Tongue (tissue), 2 donors: ENCODE data around the gene PCSK1. TPM values are rescaled to one million over a fixed set of nuclear protein-coding genes. Genes with fewer than 3 reads are reported as not detected.
"Not testable (repeated sequence)": the region's sequence is repeated elsewhere in the genome, so short reads cannot be mapped to it uniquely, and the experiment has no call there.

Experiments used
- DNase-seq: peaks from one replicate; pipeline ENCODE4 v3.0.0-alpha.2; 2015
- total RNA-seq: library from RNA; depleted of rRNA; stranded (reverse); fragments of >200 nt; gene quantifications from one replicate; pipeline ENCODE4 v1.2.3, GENCODE V29; 2014

PCSK1 gene
- total RNA-seq, 1 donor from 2014 or later = not detected

DNA sequence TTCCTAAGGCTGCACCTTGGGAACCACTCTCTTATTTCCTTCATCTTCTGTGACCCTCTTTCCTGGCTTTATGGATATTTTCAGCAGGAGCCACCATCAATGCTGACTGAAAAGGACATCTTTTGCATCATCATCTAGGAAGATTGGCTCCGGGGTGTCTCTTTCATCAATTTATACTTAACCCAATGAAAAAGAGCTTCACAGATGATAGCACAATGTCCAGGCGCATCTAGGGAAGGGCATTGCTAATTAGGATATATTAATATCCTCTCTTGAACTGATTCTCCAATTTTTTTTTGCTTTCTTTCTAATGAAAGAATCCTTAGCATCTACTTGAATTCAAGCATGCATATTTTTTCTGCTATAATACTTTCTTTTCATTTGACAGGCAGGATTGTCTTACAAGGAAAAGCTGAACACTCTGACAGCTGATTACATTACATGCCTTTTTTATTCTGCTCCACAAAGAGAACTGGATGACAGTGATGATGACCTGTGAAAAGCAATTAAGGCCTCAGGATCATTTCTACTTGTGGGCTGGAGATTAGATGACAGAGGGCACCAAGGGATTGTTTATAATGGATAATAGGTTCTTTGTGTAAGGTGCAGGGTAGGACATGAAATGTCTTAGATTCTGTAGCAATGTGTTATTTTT lies 60.2 kb downstream of the PCSK1 start:
- DNase-seq = no peak

DNA sequence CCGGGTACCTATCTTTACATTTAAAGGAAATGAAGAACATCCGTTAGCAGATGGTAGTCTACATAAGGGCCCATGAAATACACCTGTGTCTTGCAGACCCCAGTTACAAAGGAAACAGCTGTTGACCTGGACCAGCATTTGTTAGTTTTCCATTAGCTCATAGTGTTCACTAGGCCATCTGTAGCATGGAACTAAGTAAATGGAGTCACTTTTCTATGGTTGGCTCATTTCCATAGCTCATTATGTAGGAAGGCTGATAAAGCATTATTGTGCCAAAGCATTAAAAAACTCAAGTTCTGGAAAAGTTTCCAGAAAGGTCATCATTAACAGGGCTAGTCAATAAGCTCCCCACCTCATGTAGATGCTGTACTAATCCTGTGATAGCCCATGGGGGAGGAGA lies 62.1 kb downstream of the PCSK1 start:
- peak; percentile 3 for DNase-seq

DNA sequence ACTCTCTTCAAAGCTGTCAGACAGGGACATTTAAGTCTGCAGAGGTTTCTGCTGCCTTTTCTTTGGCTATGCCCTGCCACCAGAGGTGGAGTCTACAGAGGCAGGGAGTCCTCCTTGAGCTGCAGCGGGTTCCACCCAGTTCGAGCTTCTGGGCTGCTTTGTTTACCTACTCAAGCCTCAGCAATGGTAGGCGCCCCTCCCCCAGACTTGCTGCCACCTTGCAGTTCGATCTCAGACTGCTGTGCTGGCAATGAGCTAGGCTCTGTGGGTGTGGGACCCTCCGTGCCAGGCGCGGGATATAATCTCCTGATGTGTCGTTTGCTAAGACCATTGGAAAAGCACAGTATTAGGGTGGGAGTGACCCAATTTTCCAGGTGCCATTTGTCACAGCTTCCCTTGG lies 65.7 kb downstream of the PCSK1 start:
- not testable (repeated sequence) for DNase-seq

DNA sequence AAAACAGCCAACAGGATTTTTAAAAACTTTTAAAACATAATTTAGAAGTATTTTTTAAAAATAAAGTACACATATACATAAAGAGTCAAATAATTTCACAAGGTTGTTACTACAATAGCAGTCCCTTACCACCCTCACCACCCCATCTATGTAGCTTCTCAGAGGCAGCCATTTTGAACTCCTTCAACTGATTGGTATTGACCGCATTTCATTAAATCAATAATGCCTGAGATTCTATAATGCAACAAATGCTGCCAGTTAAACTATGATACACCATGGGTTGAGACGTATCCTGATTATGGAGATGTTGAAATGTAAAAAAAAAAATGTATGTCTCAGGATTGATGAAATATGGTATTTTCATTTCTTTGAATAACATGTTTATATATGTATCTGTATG lies 78.8 kb downstream of the PCSK1 start:
- no peak for DNase-seq

DNA sequence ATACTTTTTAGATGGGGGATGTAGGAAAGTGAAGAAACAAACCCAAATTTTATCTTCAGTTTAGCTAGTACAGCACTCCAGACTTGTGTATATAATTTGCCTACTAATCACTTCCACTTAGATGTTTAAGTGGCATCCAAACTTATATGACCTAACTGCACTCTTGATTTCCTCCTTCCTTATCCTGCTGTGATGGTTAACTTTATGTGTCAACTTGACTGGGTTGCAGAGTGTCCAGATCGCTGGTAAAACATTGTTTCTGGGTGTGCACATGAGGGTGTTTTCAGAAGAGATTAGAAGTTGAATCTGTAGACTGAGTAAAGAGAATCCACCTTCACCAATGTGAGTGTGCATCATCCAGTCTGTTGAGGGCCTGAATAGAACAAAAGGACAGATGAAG lies 79.8 kb downstream of the PCSK1 start:
- DNase-seq = no peak

DNA sequence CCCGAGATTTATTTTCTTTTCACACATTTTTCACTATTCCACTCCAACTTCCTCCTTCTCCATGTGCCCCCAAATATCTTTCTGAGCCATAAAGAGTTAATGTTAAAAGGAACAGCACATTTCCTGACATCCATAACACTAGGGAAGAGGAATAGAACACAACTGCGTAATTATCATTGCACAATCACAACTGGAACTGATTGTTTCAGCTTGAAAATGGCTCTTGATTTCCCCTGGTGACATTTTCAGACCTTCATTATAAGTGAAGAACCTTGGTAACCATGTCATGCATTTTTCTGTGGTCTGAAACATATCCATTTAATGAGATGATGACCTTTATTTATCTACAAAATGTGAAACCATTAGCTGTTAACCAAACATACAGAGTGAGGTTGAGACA lies 82.4 kb downstream of the PCSK1 start:
- DNase-seq = no peak

DNA sequence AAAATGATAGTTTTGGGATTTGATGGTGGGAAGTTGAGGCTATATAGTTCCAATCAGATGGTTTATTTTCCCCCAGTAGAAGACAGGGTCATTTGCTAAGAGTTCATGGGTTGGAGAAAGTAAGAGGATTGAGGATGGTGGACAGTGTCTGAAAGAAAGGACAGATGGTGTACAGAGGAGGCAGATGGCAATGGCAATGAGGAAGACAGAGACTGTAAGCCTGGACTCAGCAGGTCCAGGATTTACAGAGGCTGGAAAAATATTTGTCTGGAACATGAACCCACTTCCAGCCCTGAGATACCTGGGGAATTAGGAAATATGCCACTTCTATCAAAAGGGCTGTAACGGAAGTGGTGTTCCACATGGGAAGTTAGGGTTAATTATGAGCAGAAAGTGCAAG lies 84.5 kb downstream of the PCSK1 start:
- no peak for DNase-seq

DNA sequence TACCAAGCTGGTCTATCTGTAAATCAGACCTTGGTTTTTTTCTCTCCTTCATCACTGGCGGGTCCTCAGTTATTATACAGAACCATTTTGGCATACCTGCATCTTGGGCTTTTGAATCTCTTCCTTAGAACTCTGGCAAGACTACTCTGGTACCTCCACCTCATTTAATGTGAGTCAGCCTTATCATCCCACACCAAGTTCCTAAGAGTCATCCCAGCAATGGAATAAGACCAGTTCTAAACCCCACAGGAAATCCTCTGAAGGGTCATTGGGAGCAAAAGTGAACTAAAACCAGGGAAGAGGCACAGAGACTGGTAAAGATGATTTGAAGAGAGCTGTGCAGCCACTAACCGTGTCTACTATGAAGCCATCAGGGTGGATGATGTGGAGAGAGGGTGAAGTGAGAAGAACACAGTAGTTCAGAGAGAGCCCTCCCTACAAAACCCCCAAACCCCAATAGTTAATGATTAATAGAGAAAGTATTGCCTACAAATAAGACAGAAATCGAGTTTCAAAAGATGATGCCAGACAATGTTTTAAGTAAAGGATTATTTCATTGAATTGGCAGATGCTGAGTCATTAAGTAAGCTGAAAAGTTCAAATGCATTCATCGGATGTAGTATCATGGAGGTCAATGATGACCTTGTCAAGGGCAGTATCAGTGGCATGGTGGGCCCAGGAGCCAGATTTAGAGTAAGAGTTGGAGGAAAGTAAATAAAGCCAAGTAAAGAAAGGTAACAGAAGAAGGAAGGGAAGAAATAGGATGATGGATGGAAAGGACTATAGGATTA lies 85.4 kb downstream of the PCSK1 start:
- DNase-seq = no peak

DNA sequence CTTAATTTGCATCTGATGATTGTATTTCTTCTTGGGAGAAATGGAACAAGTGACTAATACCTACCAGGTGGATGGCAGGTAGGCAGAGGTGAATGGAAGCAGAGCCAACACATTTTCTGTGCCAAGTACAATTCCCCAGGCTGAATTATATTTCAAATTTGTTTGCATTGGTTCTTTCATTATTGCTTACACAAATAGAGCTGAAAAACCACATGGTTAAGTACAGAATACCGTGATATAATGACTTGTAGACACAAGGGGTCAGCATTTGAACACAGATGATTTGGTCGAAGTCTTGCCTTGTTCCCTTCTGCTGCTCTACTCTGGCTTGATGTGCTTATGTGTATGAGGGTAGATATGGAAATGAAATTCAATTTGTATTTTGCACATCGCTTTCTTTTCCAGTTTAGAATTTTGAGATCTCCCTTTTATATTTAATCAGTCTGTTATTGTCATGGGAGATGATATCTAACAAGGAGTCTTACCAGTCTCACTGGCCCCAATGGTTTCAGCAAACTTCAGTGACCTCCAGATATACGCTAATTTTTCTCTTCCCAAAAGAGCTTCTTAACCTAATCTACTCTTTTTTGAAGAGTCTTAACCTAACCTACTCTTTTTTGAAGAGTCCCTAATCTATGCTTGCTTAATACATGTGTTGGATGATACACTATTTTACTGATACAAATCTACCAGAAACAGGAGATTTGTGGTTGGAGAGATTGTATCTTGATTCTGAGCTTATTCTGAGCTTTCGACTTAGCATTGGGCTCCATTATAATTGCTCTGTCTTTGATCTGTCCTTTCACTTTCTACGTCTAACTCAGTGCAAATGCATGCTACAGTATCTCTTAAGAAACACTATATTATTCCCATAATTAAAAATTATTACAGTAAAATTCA lies 88.1 kb downstream of the PCSK1 start:
- DNase-seq = peak; percentile 59

DNA sequence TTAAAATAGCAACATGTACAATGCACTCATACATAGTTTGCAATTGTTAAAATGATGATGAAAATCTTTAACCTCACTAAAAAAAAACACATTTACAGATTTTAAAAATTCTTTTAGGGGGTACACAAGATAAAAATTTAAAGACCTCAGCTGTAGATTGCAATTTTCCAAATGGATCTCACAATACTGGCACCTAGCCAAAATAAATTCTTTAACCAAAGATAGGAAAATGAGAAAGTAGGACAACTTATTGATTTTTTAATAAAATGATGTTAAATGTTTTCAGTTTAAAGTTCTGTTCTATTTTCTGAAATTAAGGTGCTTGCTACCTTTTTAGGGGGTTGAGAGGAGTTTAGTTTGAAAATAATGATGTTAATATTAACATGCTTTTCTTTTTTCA lies 90.0 kb downstream of the PCSK1 start:
- DNase-seq = no peak

DNA sequence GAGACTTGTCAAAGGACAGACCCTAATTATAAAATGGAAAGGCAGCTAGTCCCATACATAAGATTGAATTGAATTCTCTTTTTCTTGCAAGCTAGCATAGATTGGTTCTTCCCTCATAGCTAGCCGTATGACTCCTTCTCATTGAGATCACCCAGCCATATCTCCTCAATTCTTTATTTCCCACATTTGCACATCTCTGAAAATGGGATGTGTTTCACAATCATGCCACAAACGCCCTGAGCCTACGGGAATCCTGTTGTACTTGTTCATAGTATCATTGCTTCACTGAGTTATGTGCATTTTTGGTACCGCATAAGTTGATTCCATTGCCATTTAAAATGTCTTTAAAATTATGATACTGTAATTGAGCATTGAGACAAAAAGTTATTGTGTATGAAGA lies 90.5 kb downstream of the PCSK1 start:
- no peak for DNase-seq

Other genes with a start within 250 kb of the PCSK1 start
- gene CAST, start 229.1 kb upstream of the PCSK1 start, total RNA-seq = 223 TPM